ENCODE measurements around the gene BMP10. TPM values are rescaled to one million over a fixed set of nuclear protein-coding genes. Genes with fewer than 3 reads are reported as not detected.

Gene BMP10
- total and polyA plus RNA-seq, 9 donors = not detected

DNA sequence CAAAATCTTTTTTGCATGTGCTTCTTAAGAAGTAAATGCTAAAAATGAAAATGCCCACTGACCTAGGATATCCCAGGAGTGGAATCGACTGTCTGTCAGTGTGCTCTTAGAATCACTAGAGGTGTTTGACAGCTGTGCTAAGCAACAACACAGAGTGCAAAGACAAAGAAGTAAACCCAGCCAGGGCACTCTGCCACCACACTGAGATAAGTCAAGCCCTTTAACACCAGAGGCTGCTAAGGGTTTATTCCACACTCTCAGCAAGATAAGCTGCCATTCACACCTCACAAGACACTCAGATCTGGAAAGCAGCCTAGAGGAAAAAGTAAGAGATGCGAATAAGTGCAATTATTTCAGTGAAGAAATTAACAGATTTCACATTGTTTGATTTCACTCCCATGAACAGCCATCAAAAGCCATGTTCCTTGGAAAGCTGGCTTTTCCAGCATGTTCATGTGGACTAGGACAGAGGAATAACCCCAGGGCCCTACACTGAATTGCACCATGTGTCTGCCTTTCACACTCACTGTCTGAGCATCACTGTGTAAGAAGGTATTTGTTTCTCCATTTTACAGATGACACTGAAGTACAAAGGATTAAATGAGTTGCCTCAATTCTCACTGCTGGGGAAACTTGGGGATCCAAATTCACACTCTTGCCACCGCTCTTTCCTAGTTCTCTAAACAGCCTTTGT is 6.0 kb upstream of the BMP10 start:
- DNase-seq = no peak
- no peaks in the 10 kb centered on the region for H3K27me3 ChIP-seq
- no peak overlapping the region for H3K27ac ChIP-seq
- intact Hi-C loops (cut with DNase I) = no loop called here
- 71 to 82% (median 74%) methylated on average over 3 of the region's 3 CpGs for WGBS, 3 donors
- no peak overlapping the region for H3K4me3 ChIP-seq
- TF ChIP-seq, protein P1, sequence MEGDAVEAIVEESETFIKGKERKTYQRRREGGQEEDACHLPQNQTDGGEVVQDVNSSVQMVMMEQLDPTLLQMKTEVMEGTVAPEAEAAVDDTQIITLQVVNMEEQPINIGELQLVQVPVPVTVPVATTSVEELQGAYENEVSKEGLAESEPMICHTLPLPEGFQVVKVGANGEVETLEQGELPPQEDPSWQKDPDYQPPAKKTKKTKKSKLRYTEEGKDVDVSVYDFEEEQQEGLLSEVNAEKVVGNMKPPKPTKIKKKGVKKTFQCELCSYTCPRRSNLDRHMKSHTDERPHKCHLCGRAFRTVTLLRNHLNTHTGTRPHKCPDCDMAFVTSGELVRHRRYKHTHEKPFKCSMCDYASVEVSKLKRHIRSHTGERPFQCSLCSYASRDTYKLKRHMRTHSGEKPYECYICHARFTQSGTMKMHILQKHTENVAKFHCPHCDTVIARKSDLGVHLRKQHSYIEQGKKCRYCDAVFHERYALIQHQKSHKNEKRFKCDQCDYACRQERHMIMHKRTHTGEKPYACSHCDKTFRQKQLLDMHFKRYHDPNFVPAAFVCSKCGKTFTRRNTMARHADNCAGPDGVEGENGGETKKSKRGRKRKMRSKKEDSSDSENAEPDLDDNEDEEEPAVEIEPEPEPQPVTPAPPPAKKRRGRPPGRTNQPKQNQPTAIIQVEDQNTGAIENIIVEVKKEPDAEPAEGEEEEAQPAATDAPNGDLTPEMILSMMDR (IDR thresholded peaks at IDR 0.05) = no peak
- TF ChIP-seq EP300 (IDR thresholded peaks at IDR 0.05) (no peak), POLR2A (IDR thresholded peaks at IDR 0.05) (no peak)
- no peaks in the 10 kb centered on the region for H3K36me3 ChIP-seq
- H3K4me1 ChIP-seq (ENCODE audit: insufficient read depth) = peaks cover 2% of the 10 kb centered on the region
- H3K9me3 ChIP-seq = no peaks in the 10 kb centered on the region

DNA sequence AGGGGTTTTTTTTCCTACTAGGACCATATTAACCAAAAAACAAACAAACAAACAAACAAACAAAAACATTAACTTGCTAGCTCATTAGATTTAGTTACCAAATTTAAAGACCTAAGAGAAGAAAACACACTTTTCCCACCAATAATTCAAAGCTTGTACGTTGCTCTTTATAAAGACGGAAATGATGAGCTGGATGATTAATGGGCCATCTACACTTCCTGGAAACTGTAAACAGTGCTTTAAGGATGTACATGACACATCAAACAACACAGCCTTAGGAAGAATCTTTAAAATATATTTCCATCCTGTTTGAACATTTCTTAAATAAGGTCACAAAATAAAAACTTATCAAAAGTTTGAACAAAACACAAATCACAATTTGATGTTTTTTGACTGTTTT is 982 bp downstream of the BMP10 start:
- no peak for TF ChIP-seq POLR2A (IDR thresholded peaks at IDR 0.05)
- no peaks in the 10 kb centered on the region for H3K36me3 ChIP-seq
- 53 to 66% (median 63%) methylated on average over 2 of the region's 2 CpGs for WGBS, 3 donors
- intact Hi-C loops (cut with DNase I) = no loop called here
- H3K27me3 ChIP-seq = no peaks in the 10 kb centered on the region
- H3K27ac ChIP-seq = no peak overlapping the region
- DNase-seq = no peak
- no peak overlapping the region for H3K4me3 ChIP-seq
- no peaks in the 10 kb centered on the region for H3K9me3 ChIP-seq
- H3K4me1 ChIP-seq (ENCODE audit: insufficient read depth) = no peaks in the 10 kb centered on the region

DNA sequence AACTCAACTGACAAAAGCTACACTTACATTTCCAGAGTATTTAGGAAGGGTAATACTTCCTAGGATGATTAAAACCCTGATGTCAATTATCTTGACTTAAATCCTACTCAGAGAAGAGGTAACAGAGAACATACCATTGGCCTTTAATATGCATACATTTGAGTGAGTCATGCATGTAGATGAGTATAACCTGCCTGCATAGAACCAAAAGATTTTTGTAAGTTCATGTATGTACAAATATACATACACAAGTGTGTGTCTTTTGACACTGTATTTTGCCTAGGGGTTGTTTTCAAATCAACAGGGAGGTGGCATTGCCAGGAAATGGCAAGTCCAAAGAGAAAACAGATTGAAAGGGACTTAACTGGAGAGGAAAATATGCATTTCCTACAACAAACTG is 6.1 kb downstream of the BMP10 start:
- intact Hi-C loops (cut with DNase I) = no loop called here
- H3K4me1 ChIP-seq (ENCODE audit: insufficient read depth) = no peaks in the 10 kb centered on the region
- no peaks in the 10 kb centered on the region for H3K27me3 ChIP-seq
- DNase-seq = no peak
- no peak overlapping the region for H3K4me3 ChIP-seq
- H3K36me3 ChIP-seq = no peaks in the 10 kb centered on the region
- H3K9me3 ChIP-seq = no peaks in the 10 kb centered on the region
- H3K27ac ChIP-seq = no peak overlapping the region
- TF ChIP-seq EP300 (IDR thresholded peaks at IDR 0.05) = no peak
- TF ChIP-seq POLR2A (IDR thresholded peaks at IDR 0.05) = no peak
- TF ChIP-seq, protein P1 (IDR thresholded peaks at IDR 0.05) = no peak

DNA sequence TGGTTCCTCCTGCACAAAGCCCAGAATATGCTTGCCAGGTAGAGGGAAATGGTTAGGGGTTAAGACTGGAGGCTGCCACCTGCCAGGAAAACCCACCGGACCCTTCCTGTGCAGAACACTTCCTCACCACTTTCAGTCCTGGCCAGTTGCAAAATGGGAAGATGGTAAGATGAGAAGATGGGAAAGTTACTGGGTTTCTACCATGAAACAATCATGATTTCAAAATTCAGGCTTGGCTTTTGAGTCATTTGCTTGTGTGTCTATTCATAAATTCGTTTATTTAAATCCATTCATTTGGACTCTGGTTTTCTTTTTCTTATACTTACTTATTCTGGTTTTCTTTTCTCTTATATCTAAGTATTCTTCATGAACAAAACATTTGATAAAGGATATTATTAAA is 7.2 kb downstream of the BMP10 start:
- Histone ChIP-seq H3K36me3 (no peaks in the 10 kb centered on the region), H3K9me3 (no peaks in the 10 kb centered on the region), H3K27ac (no peak overlapping the region), H3K4me3 (no peak overlapping the region), H3K27me3 (no peaks in the 10 kb centered on the region), H3K4me1 (ENCODE audit: insufficient read depth) (no peaks in the 10 kb centered on the region)
- intact Hi-C loops (cut with DNase I) = no loop called here
- TF ChIP-seq, protein P1 (IDR thresholded peaks at IDR 0.05) = no peak
- no peak for DNase-seq
- 88 to 92% (median 91%) methylated on average over 2 of the region's 2 CpGs for WGBS, 3 donors

DNA sequence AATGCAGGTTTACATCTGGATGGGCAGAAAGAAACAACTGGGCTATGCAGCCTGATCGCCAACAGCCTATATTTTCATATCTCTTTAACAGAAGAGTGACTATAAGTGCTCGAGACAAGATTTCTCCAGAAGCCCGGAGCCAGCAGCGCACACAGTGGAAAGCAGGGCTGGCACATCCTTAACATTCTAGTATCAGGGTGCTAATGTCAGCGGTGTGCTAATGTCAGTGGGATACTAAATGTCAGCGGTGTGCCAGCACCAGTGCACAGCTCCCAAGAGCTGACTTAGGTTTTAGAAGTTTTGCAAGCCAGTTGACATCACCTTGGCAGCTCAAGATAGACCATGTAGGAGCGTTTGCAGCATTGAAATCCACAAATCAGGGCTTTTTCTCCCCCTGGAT is 8.3 kb downstream of the BMP10 start:
- no peaks in the 10 kb centered on the region for H3K27me3 ChIP-seq
- intact Hi-C loops (cut with DNase I) = no loop called here
- no peak overlapping the region for H3K4me3 ChIP-seq
- no peaks in the 10 kb centered on the region for H3K36me3 ChIP-seq
- H3K9me3 ChIP-seq = no peaks in the 10 kb centered on the region
- no peak for DNase-seq
- no peak overlapping the region for H3K27ac ChIP-seq
- 19 to 32% (median 27%) methylated on average over 7 of the region's 7 CpGs for WGBS, 3 donors
- H3K4me1 ChIP-seq (ENCODE audit: insufficient read depth) = no peaks in the 10 kb centered on the region
- no peak for TF ChIP-seq EP300 (IDR thresholded peaks at IDR 0.05)
- no peak for TF ChIP-seq POLR2A (IDR thresholded peaks at IDR 0.05)
- TF ChIP-seq, protein P1 (IDR thresholded peaks at IDR 0.05) = no peak

Data from ovary (tissue), 9 donors.